ENCODE results near the gene OPN4.

- TF ChIP-seq, protein P1, sequence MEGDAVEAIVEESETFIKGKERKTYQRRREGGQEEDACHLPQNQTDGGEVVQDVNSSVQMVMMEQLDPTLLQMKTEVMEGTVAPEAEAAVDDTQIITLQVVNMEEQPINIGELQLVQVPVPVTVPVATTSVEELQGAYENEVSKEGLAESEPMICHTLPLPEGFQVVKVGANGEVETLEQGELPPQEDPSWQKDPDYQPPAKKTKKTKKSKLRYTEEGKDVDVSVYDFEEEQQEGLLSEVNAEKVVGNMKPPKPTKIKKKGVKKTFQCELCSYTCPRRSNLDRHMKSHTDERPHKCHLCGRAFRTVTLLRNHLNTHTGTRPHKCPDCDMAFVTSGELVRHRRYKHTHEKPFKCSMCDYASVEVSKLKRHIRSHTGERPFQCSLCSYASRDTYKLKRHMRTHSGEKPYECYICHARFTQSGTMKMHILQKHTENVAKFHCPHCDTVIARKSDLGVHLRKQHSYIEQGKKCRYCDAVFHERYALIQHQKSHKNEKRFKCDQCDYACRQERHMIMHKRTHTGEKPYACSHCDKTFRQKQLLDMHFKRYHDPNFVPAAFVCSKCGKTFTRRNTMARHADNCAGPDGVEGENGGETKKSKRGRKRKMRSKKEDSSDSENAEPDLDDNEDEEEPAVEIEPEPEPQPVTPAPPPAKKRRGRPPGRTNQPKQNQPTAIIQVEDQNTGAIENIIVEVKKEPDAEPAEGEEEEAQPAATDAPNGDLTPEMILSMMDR (IDR thresholded peaks at IDR 0.05 in 8 of 11, conservative IDR thresholded peaks at IDR 0.05 in 3 of 11), result no peak
- no peak for TF ChIP-seq POLR2AphosphoS5 (IDR thresholded peaks at IDR 0.05)
Observed at GRCh38 chr10:86673827-86674581, 19.7 kb downstream of the OPN4 start.
